IPS DF 19.7 (cell line): ENCODE results near the gene OR2T10.
"Not testable (repeated sequence)": the region's sequence is repeated elsewhere in the genome, so short reads cannot be mapped to it uniquely, and the experiment has no call there.

Experiments used
- DNase-seq: peaks from one replicate; pipeline ENCODE4 v3.0.0-alpha.2; 2013; ENCODE audit warnings: low read depth, low spot score

Gene OR2T10

GRCh38 chr1:248597589-248597988 lies at the start of gene OR2T10:
OR2T10 (minus strand) TSS chr1:248597700; CDS start chr1:248593768, 3,932 bp downstream.
- no peak for DNase-seq

GRCh38 chr1:248645178-248645577 lies 47.7 kb upstream of the OR2T10 start, which contains the start of gene OR2T35:
OR2T35 (minus strand) TSS chr1:248645278; CDS start chr1:248639258, 6,020 bp downstream.
- DNase-seq, result not testable (repeated sequence)

- DNase-seq, result not testable (repeated sequence)
Observed at GRCh38 chr1:248642971-248643651, 45.6 kb upstream of the OR2T10 start.

- not testable (repeated sequence) for DNase-seq
Observed at GRCh38 chr1:248641583-248641982, 44.1 kb upstream of the OR2T10 start.

GRCh38 chr1:248640906-248641305 lies 43.4 kb upstream of the OR2T10 start:
- not testable (repeated sequence) for DNase-seq

GRCh38 chr1:248639652-248640051 lies 42.2 kb upstream of the OR2T10 start:
- DNase-seq, result not testable (repeated sequence)

- DNase-seq, result not testable (repeated sequence)
Observed at GRCh38 chr1:248636612-248637011, 39.1 kb upstream of the OR2T10 start.

GRCh38 chr1:248634991-248635390 lies 37.5 kb upstream of the OR2T10 start, which contains the start of gene OR2T11:
OR2T11 (minus strand) TSS chr1:248635091; CDS start chr1:248627128, 7,963 bp downstream.
- not testable (repeated sequence) for DNase-seq

GRCh38 chr1:248631354-248632008 lies 34.0 kb upstream of the OR2T10 start:
- no peak for DNase-seq

GRCh38 chr1:248630551-248630950 lies 33.1 kb upstream of the OR2T10 start:
- DNase-seq, result no peak

- no peak for DNase-seq
Observed at GRCh38 chr1:248627971-248628844, 30.7 kb upstream of the OR2T10 start.

- DNase-seq, result no peak
Observed at GRCh38 chr1:248625971-248626370, 28.5 kb upstream of the OR2T10 start.

- no peak for DNase-seq
Observed at GRCh38 chr1:248625166-248625565, 27.7 kb upstream of the OR2T10 start.

GRCh38 chr1:248622570-248623001 lies 25.1 kb upstream of the OR2T10 start:
- DNase-seq, result no peak

GRCh38 chr1:248621770-248622169 lies 24.3 kb upstream of the OR2T10 start:
- no peak for DNase-seq

- no peak for DNase-seq
Observed at GRCh38 chr1:248618878-248619277, 21.4 kb upstream of the OR2T10 start.

GRCh38 chr1:248618119-248618518 lies 20.6 kb upstream of the OR2T10 start:
- no peak for DNase-seq

- DNase-seq, result no peak
Observed at GRCh38 chr1:248613742-248614141, 16.2 kb upstream of the OR2T10 start.

- no peak for DNase-seq
Observed at GRCh38 chr1:248611883-248612414, 14.4 kb upstream of the OR2T10 start.

- DNase-seq, result no peak
Observed at GRCh38 chr1:248610301-248610700, 12.8 kb upstream of the OR2T10 start.

GRCh38 chr1:248599396-248599795 lies 1.9 kb upstream of the OR2T10 start:
- no peak for DNase-seq

- DNase-seq, result no peak
Observed at GRCh38 chr1:248596615-248597014, 885 bp downstream of the OR2T10 start.
